DND-41 (cell line): Measurements from ENCODE around the gene SPATC1L.
"Not testable (repeated sequence)": the region's sequence is repeated elsewhere in the genome, so short reads cannot be mapped to it uniquely, and the experiment has no call there.

ENCODE experiments used
- ATAC-seq: fragments of 200-7000 bp; cut with Tn5 transposase; 3 replicates; pipeline ENCODE4 v1.9.1; 2021; ENCODE audit warnings: low read depth; ENCODE audit not compliant: insufficient read depth
- DNase-seq: peaks from one replicate; pipeline ENCODE4 v3.0.0-alpha.2; 2020
- H2AFZ ChIP-seq: 2 replicates; pipeline ENCODE4 v1.6.0; 2012; ENCODE audit warnings: low read depth, low read length
- H3K27ac ChIP-seq: 2 replicates; pipeline ENCODE4 v1.5.1; 2012; ENCODE audit warnings: low read length, inconsistent platforms
- H3K27me3 ChIP-seq: fragments of 200-600 bp; sonication (generic); 2 replicates; pipeline ENCODE4 v1.6.0; 2012; ENCODE audit warnings: low read length, mild to moderate bottlenecking, inconsistent platforms; ENCODE audit not compliant: insufficient read depth, poor library complexity
- H3K36me3 ChIP-seq: 2 replicates; pipeline ENCODE4 v1.5.1; 2012; ENCODE audit warnings: low read length, inconsistent platforms; ENCODE audit not compliant: insufficient read depth
- H3K4me1 ChIP-seq: 2 replicates; pipeline ENCODE4 v1.5.1; 2012; ENCODE audit warnings: mild to moderate bottlenecking, low read length; ENCODE audit not compliant: insufficient read depth
- H3K4me2 ChIP-seq: 2 replicates; pipeline ENCODE4 v1.6.0; 2012; ENCODE audit warnings: mild to moderate bottlenecking, moderate library complexity, low read length, inconsistent platforms; ENCODE audit not compliant: insufficient read depth
- H3K4me3 ChIP-seq, 2 experiments: fragments of 200-600 bp in 1 of 2; shearing (Covaris generic) in 1 of 2; 2 replicates each; pipeline ENCODE4 v1.5.1; 2012 to 2016; ENCODE audit warnings: inconsistent platforms in 2 of 2, low read length in 2 of 2, mild to moderate bottlenecking in 2 of 2, low read depth in 1 of 2, moderate library complexity in 1 of 2
- H3K79me2 ChIP-seq: 2 replicates; pipeline ENCODE4 v1.6.0; 2012; ENCODE audit warnings: low read length, inconsistent platforms; ENCODE audit not compliant: insufficient read depth
- H3K9ac ChIP-seq: 2 replicates; pipeline ENCODE4 v1.6.0; 2012; ENCODE audit warnings: low read depth, mild to moderate bottlenecking, inconsistent platforms, low read length, moderate library complexity
- H3K9me3 ChIP-seq: 2 replicates; pipeline ENCODE4 v1.5.1; 2012; ENCODE audit warnings: low read length, moderate library complexity, mild to moderate bottlenecking, inconsistent platforms; ENCODE audit not compliant: insufficient read depth, severe bottlenecking
- H4K20me1 ChIP-seq: 2 replicates; pipeline ENCODE4 v1.6.0; 2012; ENCODE audit warnings: low read length; ENCODE audit not compliant: insufficient read depth
- CTCF ChIP-seq: IDR thresholded peaks from 2 replicates; pipeline ENCODE4 v1.5.1; 2012; ENCODE audit warnings: borderline replicate concordance, low read length, moderate library complexity, mild to moderate bottlenecking; ENCODE audit not compliant: poor library complexity, severe bottlenecking; ENCODE audit errors: extremely low read depth
- EZH2 ChIP-seq: IDR thresholded peaks from 3 replicates; pipeline ENCODE4 v1.6.1; 2012; ENCODE audit warnings: borderline replicate concordance, low read depth, mild to moderate bottlenecking, moderate library complexity, low read length, inconsistent platforms; ENCODE audit not compliant: severe bottlenecking

Gene SPATC1L

GRCh38 chr21:46171585-46171984 lies 12.7 kb downstream of the SPATC1L start:
- DNase-seq (no peak), ATAC-seq (no peak)
- Histone ChIP-seq H3K36me3 (no peaks in the 10 kb centered on the region), H3K4me1 (no peaks in the 10 kb centered on the region), H3K27ac (no peak overlapping the region), H4K20me1 (no peaks in the 10 kb centered on the region), H3K9ac (no peak overlapping the region), H2AFZ (no peak overlapping the region), H3K4me3 (no peak overlapping the region), H3K27me3 (no peaks in the 10 kb centered on the region), H3K9me3 (no peaks in the 10 kb centered on the region), H3K4me2 (no peak overlapping the region), H3K79me2 (no peaks in the 10 kb centered on the region)
- TF ChIP-seq CTCF (no peak), EZH2 (no peak)

GRCh38 chr21:46170436-46171193 lies 13.6 kb downstream of the SPATC1L start:
- H4K20me1 ChIP-seq, H3K4me3 ChIP-seq, DNase-seq, H3K9ac ChIP-seq, ATAC-seq, H3K36me3 ChIP-seq, H3K4me2 ChIP-seq, H3K27ac ChIP-seq, H3K27me3 ChIP-seq, H3K4me1 ChIP-seq, H3K9me3 ChIP-seq, H3K79me2 ChIP-seq, H2AFZ ChIP-seq: not testable (repeated sequence)

GRCh38 chr21:46168659-46169386 lies 15.4 kb downstream of the SPATC1L start:
- no peak for DNase-seq
- Histone ChIP-seq H4K20me1 (no peaks in the 10 kb centered on the region), H2AFZ (no peak overlapping the region), H3K4me2 (no peak overlapping the region), H3K27me3 (no peaks in the 10 kb centered on the region), H3K9ac (no peak overlapping the region), H3K4me3 (no peak overlapping the region), H3K36me3 (no peaks in the 10 kb centered on the region), H3K27ac (no peak overlapping the region), H3K79me2 (no peaks in the 10 kb centered on the region), H3K9me3 (no peaks in the 10 kb centered on the region), H3K4me1 (no peaks in the 10 kb centered on the region)
- ATAC-seq: no peak
- TF ChIP-seq EZH2 (no peak), CTCF (no peak)

- no peaks in the 10 kb centered on the region for H3K4me1 ChIP-seq
- no peaks in the 10 kb centered on the region for H3K79me2 ChIP-seq
- no peaks in the 10 kb centered on the region for H3K27me3 ChIP-seq
- ATAC-seq (no peak), DNase-seq (no peak)
- no peak overlapping the region for H2AFZ ChIP-seq
- no peak overlapping the region for H3K4me3 ChIP-seq
- H3K36me3 ChIP-seq: no peaks in the 10 kb centered on the region
- no peak overlapping the region for H3K4me2 ChIP-seq
- no peak overlapping the region for H3K9ac ChIP-seq
- H3K27ac ChIP-seq: no peak overlapping the region
- H4K20me1 ChIP-seq: no peaks in the 10 kb centered on the region
- TF ChIP-seq CTCF (no peak), EZH2 (no peak)
- no peaks in the 10 kb centered on the region for H3K9me3 ChIP-seq
These were observed 16.0 kb downstream of the SPATC1L start for GRCh38 chr21:46168238-46168637.
